CD14-positive monocyte (primary cell): ENCODE results near the gene MT1G. TPM values are rescaled to one million over a fixed set of nuclear protein-coding genes. Genes with fewer than 3 reads are reported as not detected.

Experiments
- DNase-seq, 3 donors: peaks; one replicate each; pipeline ENCODE4 v3.0.0-alpha.2; 2011 to 2022
- H2AFZ ChIP-seq: 2 replicates; pipeline ENCODE4 v1.6.0; 2012; ENCODE audit warnings: mild to moderate bottlenecking, low read depth, low read length, inconsistent platforms; ENCODE audit not compliant: insufficient read depth, poor library complexity, severe bottlenecking
- H3K27ac ChIP-seq, 2 donors: 1 replicate in 1 of 2; 2 replicates in 1 of 2; pipeline ENCODE4 v1.5.1; 2012 to 2013; ENCODE audit warnings: low read length in 2 of 2, control low read depth in 1 of 2, inconsistent platforms in 1 of 2, low read depth in 1 of 2, mild to moderate bottlenecking in 1 of 2
- H3K27me3 ChIP-seq, 2 donors: one replicate each; pipeline versions ENCODE4 v1.6.0 to v1.6.1; 2011 to 2013; ENCODE audit warnings: low read length in 2 of 2; ENCODE audit not compliant: control insufficient read depth in 2 of 2, insufficient read depth in 2 of 2
- H3K36me3 ChIP-seq, 2 donors: replicated peaks in 1 of 2; 1 replicate in 1 of 2; 2 replicates in 1 of 2; pipeline versions ENCODE4 v1.5.1 to v1.6.1; 2012 to 2013; ENCODE audit warnings: low read length in 2 of 2, control low read depth in 1 of 2, inconsistent platforms in 1 of 2, mild to moderate bottlenecking in 1 of 2; ENCODE audit not compliant: insufficient read depth in 2 of 2, control insufficient read depth in 1 of 2
- H3K4me1 ChIP-seq, 2 donors: 1 replicate in 1 of 2; 2 replicates in 1 of 2; pipeline versions ENCODE4 v1.5.1 to v1.6.1; 2012 to 2013; ENCODE audit warnings: low read length in 2 of 2, control low read depth in 1 of 2, inconsistent platforms in 1 of 2, mild to moderate bottlenecking in 1 of 2, moderate library complexity in 1 of 2; ENCODE audit not compliant: insufficient read depth in 2 of 2, control insufficient read depth in 1 of 2
- H3K4me2 ChIP-seq: replicated peaks from 2 replicates; pipeline ENCODE3; 2012; ENCODE audit warnings: low read length, moderate library complexity, mild to moderate bottlenecking; ENCODE audit not compliant: poor library complexity, severe bottlenecking; ENCODE audit errors: extremely low read depth
- H3K4me3 ChIP-seq, 3 experiments: fragments of 200-600 bp in 1 of 3; sonication (generic) in 1 of 3; replicated peaks in 1 of 3; 1 replicate in 2 of 3; 2 replicates in 1 of 3; pipeline ENCODE4 v1.5.1; 2011 to 2013; ENCODE audit warnings: low read length in 3 of 3, mild to moderate bottlenecking in 3 of 3, control low read depth in 2 of 3, low read depth in 2 of 3, inconsistent platforms in 1 of 3, moderate library complexity in 1 of 3
- H3K79me2 ChIP-seq: 2 replicates; pipeline ENCODE4 v1.6.0; 2012; ENCODE audit warnings: mild to moderate bottlenecking, control low read depth, inconsistent platforms, low read length, moderate library complexity; ENCODE audit not compliant: insufficient read depth
- H3K9ac ChIP-seq: 2 replicates; pipeline ENCODE4 v1.6.0; 2017; ENCODE audit warnings: low read length, mild to moderate bottlenecking; ENCODE audit not compliant: insufficient read depth, poor library complexity, severe bottlenecking
- H3K9me3 ChIP-seq, 2 donors: replicated peaks in 1 of 2; 1 replicate in 1 of 2; 2 replicates in 1 of 2; pipeline versions ENCODE4 v1.5.1 to v1.6.1; 2012 to 2013; ENCODE audit warnings: low read length in 2 of 2, control low read depth in 1 of 2; ENCODE audit not compliant: control insufficient read depth in 1 of 2, insufficient read depth in 1 of 2
- H4K20me1 ChIP-seq: 2 replicates; pipeline ENCODE4 v1.6.0; 2012; ENCODE audit warnings: mild to moderate bottlenecking, low read length, control low read depth, moderate library complexity; ENCODE audit not compliant: insufficient read depth
- H3K27ac Mint-ChIP-seq, 7 donors: one replicate each; pipeline ENCODE4 v1.8.0; 2020; ENCODE audit warnings: mild to moderate bottlenecking in 7 of 7, mixed read lengths in 7 of 7, moderate library complexity in 6 of 7, inconsistent platforms in 2 of 7
- H3K27me3 Mint-ChIP-seq, 3 donors: one replicate each; pipeline ENCODE4 v1.8.0; 2021 to 2022; ENCODE audit warnings: low read depth in 3 of 3, mild to moderate bottlenecking in 3 of 3, mixed read lengths in 3 of 3, moderate library complexity in 3 of 3, inconsistent platforms in 1 of 3
- H3K36me3 Mint-ChIP-seq, 2 donors: one replicate each; pipeline ENCODE4 v1.8.0; 2020; ENCODE audit warnings: mixed read lengths in 2 of 2, inconsistent platforms in 1 of 2, mild to moderate bottlenecking in 1 of 2
- H3K4me1 Mint-ChIP-seq: one replicate; pipeline ENCODE4 v1.8.0; 2020; ENCODE audit warnings: mild to moderate bottlenecking, mixed read lengths
- H3K4me3 Mint-ChIP-seq, 2 donors: one replicate each; pipeline ENCODE4 v1.8.0; 2020; ENCODE audit warnings: mild to moderate bottlenecking in 2 of 2, mixed read lengths in 2 of 2, moderate library complexity in 1 of 2
- H3K9me3 Mint-ChIP-seq, 7 donors: one replicate each; pipeline ENCODE4 v1.8.0; 2020 to 2022; ENCODE audit warnings: mixed read lengths in 7 of 7, mild to moderate bottlenecking in 6 of 7, moderate library complexity in 6 of 7, inconsistent platforms in 2 of 7
- WGBS: methylation state at CpG from one replicate; pipeline ENCODE4 v1.1.5; 2013; ENCODE audit warnings: missing lambda C conversion rate; ENCODE audit not compliant: insufficient coverage; 5-methylcytosine and 5-hydroxymethylcytosine counted together
- intact Hi-C, 2 donors: fragments of 100-400 bp; cut with micrococcal nuclease; formaldehyde crosslinking; loops; one replicate each; pipeline versions ENCODE4 v1.15.0 to v1.15.1; 2023
- polyA plus RNA-seq, 3 donors: library from polyadenylated mRNA; depleted of rRNA in 1 of 3; unstranded in 2 of 3; stranded (reverse) in 1 of 3; fragments of 300-500 nt in 2 of 3; fragments of >200 nt in 1 of 3; fragmentation: Illumina TruSeq in 2 of 3; gene quantifications; 1 replicate in 2 of 3; 2 replicates in 1 of 3; pipeline ENCODE4 v1.2.3, GENCODE V29; 2012 to 2021
- TF ChIP-seq, protein P1 (sequence below): fragments of 200-600 bp; IDR thresholded peaks from one replicate; pipeline ENCODE4 v1.8.0; 2022; ENCODE audit warnings: antibody characterized with exemption, mild to moderate bottlenecking

The MT1G gene
- polyA plus RNA-seq, 3 donors, result 1.1 to 1.4 TPM; not detected in 1

DNA sequence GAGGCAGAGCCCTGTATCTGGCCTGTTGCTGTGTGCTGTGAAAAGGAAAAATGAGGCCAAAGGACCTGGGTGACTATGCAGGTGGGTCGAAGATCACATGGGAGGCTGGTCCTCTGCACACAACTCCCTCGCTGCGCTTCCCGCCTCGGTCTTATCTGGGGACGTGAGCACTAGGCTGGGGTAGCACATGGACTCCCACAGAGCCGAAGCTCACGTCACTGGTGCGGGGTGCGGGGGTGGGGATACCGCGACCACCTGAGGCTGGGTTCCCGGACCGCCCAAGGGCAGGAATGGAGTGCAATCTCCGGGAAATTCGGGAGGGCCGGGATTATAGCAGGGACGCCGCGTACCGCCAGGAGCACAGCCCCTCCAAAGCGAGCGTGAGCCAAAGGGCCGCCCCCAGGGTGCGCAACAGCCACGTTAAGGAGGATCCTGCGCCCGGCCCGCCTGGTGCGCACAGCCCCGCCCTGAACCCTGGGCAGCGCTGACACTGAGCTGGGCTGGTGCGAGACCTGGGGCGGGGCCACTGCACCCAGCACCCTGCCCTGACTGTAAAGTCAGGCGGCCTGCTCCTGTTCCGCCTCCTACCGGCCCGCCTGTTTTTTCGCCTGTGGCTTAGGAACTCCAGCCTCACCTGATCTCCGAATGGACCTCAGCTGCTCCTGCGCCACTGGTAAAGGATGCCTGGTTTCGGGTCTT, 24.6 kb downstream of the MT1G start:
- peaks cover 0 to 7% (median 0%) of the 10 kb centered on the region in 7 donors for H3K9me3 Mint-ChIP-seq
- peaks cover 78 to 95% (median 92%) of the 10 kb centered on the region in 3 donors for H3K27me3 Mint-ChIP-seq
- intact Hi-C loops, result no loop called here
- WGBS, result 7% methylated on average over 42 of the region's 42 CpGs
- Histone ChIP-seq H3K4me3 (peak overlapping the region in 1 of 3 experiments; percentile 54), H3K27me3 (peaks cover 80 to 100% of the 10 kb centered on the region in 2 donors), H3K9me3 (peaks cover 0 to 20% of the 10 kb centered on the region in 2 donors), H3K9ac (no peak overlapping the region), H3K4me1 (peaks cover 6 to 12% of the 10 kb centered on the region in 2 donors), H3K4me2 (peak overlapping the region; percentile 67), H4K20me1 (no peaks in the 10 kb centered on the region), H3K27ac (no peak overlapping the region), H3K79me2 (no peaks in the 10 kb centered on the region), H2AFZ (peak overlapping the region; percentile 45), H3K36me3 (no peaks in the 10 kb centered on the region)
- H3K27ac Mint-ChIP-seq, result no peak overlapping the region
- H3K4me1 Mint-ChIP-seq, result peaks cover 14% of the 10 kb centered on the region
- DNase-seq, result peak; percentile 54 to 56 (median 55)
- peak overlapping the region; percentile 37 to 83 for H3K4me3 Mint-ChIP-seq
- TF ChIP-seq, protein P1, sequence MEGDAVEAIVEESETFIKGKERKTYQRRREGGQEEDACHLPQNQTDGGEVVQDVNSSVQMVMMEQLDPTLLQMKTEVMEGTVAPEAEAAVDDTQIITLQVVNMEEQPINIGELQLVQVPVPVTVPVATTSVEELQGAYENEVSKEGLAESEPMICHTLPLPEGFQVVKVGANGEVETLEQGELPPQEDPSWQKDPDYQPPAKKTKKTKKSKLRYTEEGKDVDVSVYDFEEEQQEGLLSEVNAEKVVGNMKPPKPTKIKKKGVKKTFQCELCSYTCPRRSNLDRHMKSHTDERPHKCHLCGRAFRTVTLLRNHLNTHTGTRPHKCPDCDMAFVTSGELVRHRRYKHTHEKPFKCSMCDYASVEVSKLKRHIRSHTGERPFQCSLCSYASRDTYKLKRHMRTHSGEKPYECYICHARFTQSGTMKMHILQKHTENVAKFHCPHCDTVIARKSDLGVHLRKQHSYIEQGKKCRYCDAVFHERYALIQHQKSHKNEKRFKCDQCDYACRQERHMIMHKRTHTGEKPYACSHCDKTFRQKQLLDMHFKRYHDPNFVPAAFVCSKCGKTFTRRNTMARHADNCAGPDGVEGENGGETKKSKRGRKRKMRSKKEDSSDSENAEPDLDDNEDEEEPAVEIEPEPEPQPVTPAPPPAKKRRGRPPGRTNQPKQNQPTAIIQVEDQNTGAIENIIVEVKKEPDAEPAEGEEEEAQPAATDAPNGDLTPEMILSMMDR, result peak; percentile 39
- no peaks in the 10 kb centered on the region for H3K36me3 Mint-ChIP-seq

DNA sequence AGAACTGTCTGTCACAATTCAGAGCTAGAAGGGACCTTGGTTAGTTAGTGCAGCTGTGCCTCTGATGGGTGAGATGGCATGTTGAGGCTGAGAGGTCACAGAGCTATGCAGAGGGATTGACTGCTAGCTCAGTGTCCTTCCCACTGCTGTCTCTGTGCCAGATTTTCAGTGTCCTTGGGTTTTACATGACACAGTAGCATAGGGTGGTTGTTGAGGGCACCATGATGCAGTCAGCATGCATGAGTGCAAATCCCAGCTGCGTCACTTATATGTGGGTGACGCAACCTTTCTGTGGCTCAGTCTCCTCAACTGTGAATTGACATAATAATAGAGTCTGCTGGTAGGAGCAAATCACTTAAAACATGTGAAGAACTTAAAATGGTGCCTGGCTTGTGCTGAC, 26.7 kb downstream of the MT1G start:
- Mint-ChIP-seq H3K9me3 (peaks cover 0 to 8% (median 2%) of the 10 kb centered on the region in 7 donors), H3K27ac (no peak overlapping the region), H3K4me3 (peak overlapping the region in 1 of 2 donors; percentile 60), H3K36me3 (no peaks in the 10 kb centered on the region), H3K27me3 (peaks cover 87 to 99% (median 97%) of the 10 kb centered on the region in 3 donors), H3K4me1 (peaks cover 20% of the 10 kb centered on the region)
- DNase-seq, result no peak
- H3K36me3 ChIP-seq, result no peaks in the 10 kb centered on the region
- H3K4me1 ChIP-seq, result peaks cover 10 to 15% of the 10 kb centered on the region in 2 donors
- intact Hi-C loops, result no loop called here
- no peak overlapping the region for H3K4me3 ChIP-seq
- peaks cover 0 to 27% of the 10 kb centered on the region in 2 donors for H3K9me3 ChIP-seq
- H3K27ac ChIP-seq, result no peak overlapping the region
- H3K79me2 ChIP-seq, result no peaks in the 10 kb centered on the region
- WGBS, result 76% methylated on average over 2 of the region's 2 CpGs
- TF ChIP-seq, protein P1, result no peak
- H3K4me2 ChIP-seq, result no peak overlapping the region
- peaks cover 84 to 100% of the 10 kb centered on the region in 2 donors for H3K27me3 ChIP-seq
- H4K20me1 ChIP-seq, result no peaks in the 10 kb centered on the region
- no peak overlapping the region for H2AFZ ChIP-seq
- H3K9ac ChIP-seq, result no peak overlapping the region
